ENCODE measurements around the gene MED15.

MED15 gene

DNA sequence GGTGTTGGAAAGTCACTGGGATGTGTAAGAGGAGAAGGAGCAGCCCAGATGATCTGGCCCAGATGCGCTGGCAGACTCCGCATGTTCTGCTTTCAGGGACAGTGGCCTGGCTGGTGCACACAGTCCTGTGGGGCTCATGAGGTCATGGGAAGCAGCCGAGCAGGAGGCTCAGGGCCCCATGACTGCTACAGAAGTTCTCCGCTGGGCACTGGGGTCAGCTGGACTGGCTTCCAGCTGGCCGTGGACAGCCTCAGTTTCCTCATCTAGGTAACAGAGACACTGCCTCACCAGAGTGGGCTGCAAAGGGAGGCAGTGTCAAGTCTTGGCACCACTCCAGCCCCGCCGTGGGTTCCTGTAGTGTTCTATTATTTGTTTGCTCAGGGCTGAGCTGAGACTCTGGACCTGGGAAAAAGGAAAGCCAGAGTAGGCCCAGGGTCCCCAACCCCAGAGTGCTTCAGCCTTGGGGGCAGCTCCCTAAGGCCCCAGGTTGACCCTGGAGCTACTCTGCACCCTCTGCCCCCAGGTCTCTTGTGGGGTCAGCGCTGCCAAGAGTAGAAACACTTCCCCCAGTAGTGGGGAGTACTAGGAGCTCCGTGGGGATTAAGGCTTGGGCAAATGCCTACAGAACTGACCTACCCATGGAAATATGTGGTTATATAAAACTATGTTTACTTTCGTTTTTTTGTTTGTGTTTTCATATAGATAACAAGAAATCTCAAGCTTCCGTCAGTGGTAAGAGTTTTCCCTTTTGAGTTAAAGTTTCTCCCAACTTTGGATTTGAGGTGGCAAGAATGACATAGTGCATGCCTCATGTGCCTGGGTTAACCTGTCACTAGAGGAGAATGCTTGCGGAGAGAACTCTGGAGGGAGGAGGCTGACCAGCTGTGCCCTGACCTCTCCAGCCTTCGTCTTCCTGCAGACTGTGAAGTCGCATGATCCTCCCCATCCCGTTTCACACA is 45.3 kb downstream of the MED15 start:
- DNase-seq, result peak in 1 of 2 donors; percentile 61

DNA sequence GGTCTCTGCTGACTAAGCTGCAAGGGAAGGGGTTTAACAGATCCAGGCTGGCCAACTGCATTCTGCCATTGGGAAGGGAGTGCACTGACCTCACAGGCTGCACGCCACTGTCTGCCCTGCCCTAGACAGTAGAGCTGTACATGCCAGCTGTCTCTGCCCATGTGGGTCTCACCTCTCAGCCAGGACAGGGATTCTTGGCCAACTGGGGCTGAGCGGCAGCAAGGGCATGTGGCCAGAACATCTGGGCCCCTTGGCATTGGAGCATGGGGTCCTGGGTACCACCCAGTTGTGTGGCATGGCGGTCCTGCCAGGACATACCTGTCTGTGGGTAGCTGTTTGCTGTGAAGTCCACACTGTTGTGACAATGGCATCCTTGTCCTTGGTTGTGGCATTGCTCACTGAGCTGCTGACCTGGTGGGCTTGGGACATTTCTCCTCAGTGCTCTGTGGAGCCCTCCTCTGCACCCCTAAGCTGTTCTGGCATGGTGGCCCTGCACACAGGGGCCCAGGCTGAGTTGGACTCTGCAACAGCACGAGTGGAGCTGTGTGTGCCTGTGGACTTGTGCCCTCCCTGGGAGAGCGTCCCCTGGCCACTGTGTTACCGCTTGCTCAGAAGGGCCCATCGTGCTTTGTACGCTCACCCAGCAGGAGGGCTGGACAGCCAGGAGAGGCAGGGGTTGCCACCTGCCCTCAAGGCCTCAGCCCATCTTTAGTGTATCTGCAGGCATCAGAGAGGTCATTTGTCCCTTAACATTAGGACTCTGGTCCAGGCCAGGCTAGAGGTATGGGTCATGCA is 46.7 kb downstream of the MED15 start:
- no peak for DNase-seq

DNA sequence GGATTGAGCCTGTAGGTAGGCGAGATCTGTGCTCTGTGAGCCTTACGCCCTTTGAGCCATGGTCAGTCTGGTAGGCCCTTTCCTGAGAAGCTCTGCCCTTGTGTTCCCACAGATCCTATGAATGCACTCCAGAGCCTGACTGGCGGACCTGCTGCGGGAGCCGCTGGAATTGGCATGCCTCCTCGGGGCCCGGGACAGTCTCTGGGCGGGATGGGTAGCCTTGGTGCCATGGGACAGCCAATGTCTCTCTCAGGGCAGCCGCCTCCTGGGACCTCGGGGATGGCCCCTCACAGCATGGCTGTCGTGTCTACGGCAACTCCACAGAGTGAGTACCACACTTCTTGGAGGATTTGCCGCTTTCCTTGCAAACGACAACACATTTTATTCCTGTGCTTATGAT is 47.4 kb downstream of the MED15 start:
- no peak for DNase-seq

DNA sequence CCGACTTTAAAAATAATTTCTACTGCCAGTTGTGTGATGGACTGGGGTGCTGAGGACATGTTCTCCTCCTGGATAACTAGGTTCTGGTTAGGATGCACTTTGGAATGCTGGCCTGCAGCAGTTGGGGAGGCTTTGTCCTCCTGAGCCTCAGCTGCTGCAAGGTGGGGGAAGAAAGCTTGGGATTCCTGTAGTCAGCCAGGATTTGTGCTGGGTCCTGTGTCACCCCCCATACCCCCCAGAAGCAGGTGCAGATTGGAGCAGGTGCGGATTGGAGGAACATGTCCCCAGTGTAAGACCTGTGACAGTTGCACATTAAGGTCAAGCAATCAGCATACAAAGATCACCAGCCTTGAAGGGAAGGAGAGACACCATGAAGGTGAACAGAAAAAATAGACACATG is 51.1 kb downstream of the MED15 start:
- no peak for DNase-seq

DNA sequence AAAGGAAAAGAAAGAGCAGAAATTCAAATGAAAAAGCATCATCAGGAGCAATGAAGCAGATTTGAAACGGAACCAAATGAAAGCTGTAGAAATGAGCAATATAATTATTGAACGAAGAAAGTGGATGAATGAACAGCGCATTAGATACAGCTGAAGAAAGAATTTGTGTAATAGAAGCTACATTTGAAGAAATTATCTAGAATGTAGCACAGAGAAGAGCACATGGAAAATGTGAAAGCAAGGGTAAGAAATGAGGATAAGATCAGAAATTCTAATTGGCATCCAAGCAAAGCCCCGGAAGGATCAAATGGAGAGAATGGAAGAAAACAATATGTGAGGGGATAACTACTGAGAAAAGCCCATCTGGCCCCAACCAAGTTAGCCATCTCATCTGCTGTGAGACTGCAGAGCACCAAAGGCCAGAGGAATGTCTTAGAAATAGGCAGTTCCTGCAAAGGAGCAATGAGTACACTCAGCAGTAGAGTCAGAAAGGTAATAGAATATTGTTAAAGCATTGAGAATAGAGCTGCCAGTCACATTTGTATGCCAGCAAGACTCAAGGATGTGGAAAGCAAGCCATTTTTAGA is 51.9 kb downstream of the MED15 start:
- no peak for DNase-seq

DNA sequence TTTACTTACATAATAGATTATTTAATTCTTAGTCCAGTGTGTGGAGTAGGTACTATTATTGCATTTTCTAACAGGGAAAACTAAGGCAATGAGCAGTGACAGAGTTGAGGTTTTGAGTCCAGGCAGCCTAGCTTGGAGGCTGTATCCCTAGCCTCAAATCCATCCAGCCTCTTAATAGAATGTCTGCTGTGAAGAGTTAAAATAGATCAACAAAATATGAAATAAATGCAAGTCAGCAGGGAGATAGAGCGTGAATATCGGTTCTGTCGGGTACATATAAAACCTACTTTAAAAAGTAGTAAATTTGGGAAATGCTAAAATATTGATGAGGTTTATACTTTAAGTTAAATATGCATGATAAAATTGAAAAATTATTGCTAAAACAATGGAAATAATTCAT is 53.3 kb downstream of the MED15 start:
- no peak for DNase-seq

DNA sequence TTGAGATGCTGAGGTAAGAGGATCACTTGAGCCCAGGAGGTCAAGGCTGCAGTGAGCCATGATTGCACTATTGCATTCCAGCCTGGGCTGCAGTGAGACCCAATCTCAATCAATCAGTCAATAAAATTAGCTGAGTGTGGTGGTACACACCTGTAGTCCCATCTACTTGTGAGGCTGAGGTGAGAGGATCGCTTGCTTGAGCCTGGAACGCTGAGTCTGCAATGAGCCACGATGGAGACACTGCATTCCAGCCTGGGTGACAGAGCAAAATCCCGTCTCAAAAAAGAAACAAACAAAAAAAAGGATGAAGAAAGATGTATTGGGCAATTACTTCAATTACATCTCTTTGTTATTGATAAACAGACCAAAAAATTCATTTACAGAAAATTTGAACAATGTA is 54.5 kb downstream of the MED15 start:
- DNase-seq, result no peak

DNA sequence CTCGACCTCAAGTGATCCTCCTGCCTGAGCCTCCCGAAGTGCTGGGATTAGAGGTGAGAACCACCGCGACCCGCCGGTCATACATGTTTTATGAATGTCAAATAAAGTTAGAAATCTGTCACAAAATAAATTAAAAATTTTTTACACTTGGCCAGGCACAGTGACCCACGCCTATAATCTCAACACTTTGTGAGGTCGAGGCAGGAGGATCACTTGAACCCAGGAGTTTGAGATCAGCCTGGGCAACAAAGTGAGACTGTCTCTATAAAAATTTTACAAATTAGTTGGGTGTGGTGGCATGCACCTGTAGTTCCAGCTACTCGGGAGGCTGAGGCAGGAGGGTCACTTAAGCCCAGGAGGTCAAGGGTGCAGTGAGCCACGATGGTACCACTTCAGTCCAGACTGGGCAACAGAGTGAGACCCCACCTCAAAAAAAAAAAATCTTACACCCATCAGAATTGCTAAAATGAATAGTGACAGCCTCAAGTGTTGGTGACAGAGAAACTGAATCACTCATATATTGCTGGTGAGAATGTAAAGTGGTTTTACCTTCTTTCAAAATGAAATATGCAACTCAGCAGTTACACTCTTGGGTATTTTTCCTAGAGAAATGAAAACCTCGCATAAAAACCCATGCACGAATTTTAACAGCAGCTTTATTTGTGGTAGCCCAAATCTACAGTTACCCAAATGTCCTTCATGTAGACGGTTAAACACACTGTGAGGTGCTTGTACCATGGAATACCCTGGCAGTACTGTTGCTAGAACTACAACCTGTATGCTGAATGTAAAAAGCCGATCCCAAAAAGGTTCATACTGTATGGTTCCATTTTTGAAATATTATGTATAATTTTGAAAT is 55.4 kb downstream of the MED15 start:
- DNase-seq, result no peak

DNA sequence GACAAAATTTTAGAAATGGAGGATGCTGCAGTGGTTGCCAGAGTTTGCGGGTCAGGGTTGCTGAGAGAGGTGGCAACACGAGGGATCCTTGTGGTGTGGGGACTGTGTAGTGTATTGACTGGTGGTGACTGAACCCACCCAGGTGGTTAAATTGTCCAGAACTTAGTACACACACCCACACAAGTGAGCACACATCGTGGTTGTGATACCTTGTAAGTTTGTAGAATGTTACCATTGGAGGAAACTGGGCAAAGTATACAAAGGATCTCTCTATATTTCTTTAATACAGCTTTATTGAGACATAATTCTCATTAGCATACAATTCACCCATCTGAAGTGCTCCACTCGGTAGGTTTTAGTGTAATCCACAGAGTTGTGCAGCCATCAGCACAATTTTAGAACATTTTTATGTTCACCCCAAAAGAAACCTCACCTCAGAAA is 56.1 kb downstream of the MED15 start:
- no peak for DNase-seq

DNA sequence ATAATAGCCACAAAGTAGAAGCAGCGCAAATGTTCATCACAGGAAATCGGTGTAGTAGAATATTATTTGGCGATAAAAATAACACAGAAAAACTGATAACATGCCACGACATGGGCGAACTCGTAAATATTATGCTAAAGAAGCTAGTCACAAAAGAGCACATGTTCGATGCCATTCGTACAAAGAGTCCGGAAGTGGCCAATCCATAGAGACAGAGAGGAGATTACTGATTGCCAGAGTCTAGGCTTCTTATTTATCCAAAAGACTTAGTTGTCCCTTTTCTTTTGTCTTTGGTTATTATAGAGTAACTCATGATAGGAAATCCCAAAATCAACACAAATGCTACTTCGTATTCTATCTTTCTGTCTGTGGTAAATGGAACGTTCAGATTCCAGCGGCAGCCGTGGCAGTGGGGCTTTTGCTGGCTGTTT is 56.5 kb downstream of the MED15 start:
- DNase-seq, result no peak

DNA sequence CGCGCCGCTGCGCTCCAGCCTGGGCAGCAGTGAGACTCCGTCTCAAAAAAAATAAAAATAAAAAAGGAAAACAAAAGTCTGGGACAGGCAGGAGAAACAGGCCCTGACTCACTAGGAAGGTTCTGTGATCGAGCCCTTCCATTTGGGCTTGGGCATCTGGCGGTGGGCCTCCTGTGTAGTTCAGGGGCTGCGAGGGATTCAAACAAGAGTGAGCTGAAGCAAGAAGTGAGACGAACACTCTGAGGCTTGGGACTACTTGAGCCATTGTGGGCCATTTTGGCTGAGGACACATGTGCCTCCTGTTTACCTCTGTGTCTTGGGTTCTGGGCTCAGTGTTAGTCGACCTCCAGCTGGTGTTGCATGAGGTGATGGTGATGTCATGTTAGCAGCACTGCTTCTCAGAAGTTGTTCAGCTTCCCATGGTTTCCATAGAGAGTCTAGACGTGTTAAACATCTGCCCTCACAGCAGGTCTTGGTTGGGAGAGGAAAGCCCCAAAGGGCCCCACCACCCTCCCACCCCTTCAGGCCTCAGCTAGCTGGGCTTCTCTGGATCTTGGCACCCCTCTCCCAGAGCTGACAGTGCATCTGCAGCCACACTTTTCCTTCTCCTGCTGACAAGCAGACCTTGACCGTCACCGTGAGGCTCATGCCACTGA is 57.8 kb downstream of the MED15 start:
- no peak for DNase-seq

DNA sequence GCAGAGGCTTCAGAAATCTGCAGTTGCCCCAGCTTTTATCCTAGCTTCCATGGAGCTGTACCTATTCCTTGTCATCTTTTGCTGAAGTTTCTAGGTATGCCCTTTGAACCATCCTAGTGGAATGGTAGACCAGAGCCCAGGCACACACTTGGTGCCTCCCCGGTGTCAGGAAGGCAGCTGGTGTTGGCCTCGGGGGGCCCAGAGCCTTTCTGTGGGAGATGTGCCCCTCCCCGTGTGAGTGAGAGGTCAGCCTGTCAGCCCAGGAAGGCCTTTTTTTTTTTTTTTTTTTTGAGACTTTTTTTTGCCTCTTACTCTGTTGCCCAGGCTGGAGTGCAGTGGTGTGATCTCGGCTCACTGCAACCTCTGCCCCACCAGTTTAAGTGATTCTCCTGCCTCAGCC is 58.4 kb downstream of the MED15 start:
- no peak for DNase-seq

DNA sequence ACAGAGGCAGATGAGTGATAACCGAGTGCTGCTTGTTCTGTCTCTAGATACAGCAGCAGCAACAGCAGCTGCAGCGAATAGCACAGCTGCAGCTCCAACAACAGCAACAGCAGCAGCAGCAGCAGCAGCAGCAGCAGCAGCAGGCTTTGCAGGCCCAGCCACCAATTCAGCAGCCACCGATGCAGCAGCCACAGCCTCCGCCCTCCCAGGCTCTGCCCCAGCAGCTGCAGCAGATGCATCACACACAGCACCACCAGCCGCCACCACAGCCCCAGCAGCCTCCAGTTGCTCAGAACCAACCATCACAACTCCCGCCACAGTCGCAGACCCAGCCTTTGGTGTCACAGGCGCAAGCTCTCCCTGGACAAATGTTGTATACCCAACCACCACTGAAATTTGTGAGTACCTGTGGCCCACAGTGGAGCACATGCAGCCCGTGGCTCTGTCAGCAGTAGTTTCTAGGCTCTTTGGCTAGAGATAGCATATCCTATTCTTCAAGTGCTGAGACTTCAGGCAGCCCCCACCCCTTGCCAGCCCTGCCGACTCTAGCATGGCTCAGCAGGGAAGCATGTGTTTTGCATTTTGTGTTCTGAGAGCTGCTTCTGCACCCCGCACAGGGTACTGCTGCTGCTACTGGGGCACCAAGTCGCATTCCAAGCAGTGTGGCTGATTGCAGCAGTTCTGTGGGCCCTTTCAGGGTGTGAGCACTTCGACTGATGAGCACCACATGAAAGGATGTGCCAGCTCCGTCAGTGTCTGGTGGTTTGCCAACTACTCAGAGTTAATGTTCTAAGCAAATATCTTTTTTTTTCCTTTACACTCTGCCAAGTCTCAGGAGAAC is 59.2 kb downstream of the MED15 start:
- no peak for DNase-seq

DNA sequence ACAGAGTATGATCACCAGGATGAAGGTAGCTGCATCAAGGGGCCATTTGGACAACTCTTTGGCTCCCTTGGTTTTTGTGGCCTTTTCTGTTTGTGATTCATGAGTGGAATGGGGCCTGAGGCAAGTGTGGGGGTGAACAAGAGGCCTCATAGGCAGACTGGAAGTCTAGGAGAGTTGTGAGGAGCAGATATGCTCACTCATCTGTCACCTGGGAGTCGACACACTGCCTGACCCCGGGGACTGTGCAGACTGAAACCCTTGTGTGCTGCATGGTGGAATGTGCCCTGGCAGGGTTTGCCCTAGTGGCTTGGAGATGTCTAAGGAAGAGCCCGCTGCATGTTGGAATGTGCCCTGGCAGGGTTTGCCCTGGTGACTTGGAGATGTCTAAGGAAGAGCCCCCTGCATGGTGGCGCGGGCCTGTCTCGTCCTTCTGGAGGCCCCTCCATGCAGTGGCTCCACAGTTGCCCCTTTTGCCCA is 60.0 kb downstream of the MED15 start:
- no peak for DNase-seq

DNA sequence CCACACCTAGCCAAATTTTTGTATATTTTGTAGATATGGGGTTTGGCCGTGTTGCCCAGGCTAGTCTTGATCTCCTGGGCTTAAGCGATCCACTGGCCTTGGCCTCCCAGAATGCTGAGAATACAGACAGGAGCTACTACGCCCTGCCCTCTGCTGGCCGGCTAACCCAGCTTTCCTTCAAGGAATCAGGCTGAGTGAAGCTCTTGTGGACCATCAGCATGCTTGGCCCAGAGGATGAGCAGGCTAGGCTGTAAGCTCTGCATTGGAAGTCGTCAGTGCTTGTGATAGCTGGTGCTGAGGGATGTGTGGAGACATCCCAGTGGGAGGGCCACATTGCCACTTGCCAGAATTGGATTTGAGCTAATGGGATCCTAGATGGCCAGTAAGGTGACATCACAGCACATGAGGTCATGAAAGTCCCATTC is 60.6 kb downstream of the MED15 start:
- no peak for DNase-seq

DNA sequence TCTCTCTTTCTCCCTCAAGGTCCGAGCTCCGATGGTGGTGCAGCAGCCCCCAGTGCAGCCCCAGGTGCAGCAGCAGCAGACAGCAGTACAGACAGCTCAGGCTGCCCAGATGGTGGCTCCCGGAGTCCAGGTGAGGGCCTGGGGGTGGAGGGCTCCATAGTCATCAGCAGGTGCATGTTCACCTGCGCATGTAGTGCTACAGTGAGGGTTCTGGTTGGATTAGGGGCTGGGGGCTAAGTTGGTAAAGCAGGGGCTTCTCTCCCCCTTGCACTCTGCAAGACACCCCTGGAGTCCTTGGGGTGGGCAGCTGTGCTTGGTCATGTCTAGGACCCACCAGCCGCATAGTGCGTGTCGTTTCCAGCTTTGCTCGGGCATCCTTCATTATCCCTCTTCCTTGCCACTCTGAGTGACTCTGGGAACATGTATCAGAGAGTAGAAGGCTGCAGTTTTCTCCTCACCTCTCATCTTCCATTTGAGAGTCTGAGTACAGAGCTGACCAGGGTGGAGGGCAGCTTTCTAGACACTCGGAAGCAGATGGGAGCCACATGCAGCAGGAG is 61.2 kb downstream of the MED15 start:
- no peak for DNase-seq

DNA sequence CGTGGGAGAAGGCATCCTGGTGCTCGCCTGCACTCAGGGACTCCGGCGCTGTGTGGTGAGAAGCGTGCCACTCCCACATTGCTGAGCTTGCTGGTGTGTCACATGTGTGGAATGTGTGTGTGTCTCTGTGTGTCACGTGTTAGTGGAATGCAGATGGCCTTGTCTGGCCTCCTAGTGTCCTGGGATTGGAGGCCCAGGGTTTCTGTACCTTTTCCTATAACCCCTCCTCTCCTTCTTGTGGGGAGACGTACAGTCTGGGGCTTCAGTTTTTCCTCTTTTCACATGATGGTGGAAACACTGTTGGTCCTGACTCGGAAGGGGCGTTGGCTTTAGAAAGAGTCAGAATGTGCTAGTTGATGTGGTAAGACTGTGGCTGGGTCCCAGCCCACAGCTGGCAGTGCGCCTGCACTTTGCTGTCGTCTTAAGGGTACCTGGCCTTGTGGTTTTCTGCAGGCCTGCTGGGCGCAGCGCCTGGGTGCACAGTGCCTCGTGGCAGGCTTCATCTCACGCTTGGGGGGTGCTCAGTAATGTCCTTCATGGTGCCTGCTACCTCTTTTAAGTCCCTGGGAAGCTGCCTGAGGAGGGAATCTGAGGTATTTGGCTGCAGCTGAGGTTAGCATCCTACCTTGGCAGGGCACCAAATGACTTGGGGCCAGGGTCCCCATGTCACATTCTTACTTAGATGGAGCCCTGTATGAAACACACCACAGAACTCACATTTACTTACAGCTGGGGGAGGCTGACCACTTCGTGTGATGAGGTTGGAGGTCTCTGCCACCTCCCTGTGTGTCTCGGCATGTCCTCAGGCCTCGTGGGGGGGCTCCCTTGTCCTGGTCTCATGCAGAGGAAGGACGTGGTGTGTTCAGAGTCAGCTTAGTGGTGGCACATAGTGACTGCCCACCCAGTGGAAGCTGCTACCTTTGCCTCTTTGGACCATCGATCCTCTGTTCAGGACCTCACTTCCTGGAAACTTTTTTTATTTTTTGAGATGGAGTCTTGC is 61.9 kb downstream of the MED15 start:
- DNase-seq, result no peak

DNA sequence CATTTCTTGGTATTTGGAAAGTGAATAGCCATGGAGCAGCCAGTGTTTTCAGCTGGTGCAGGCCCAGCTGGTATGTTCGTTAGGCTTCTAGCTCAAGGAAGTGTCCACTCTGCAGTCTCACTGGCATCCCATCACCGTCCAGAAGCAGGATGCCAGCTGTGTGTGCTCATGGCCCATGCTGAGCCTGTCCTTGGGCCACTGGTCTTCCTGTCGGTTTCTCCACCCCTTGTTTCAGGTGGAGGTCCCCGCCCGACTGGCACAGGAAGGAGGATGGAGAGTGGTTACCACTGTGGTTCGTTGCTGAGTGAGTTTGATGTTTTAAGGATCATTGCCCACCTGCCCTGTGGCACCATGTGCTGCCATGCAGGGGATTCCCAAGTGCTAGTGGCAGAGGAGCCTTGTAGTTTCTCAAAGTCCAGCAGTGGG is 63.7 kb downstream of the MED15 start:
- DNase-seq, result no peak

DNA sequence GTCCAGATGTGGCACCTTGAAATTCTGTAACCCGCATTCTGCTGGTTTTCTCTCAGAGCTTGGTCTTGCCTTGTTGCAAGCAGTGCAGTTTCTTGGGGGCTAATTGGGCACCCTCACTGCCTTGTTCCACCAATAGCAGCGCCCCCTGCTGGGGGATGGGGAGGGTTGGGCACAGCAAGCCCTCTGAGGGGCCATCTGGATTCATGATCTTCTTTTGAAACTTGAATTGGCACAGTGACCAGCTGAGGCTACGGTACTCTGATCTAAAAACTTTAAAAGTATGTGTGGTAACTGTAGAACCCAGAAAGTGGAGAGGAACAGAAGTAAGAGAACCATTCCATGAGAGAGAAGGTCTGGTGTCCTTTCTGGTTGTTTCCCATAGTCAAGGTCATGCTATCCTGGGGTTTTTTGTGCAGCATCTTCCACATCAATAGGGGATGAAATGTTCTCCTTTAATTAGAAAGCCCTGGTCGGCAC is 64.2 kb downstream of the MED15 start:
- no peak for DNase-seq
